GM18505 (cell line): Measurements from ENCODE around the gene KLHL21.
"Not testable (repeated sequence)": the region's sequence is repeated elsewhere in the genome, so short reads cannot be mapped to it uniquely, and the experiment has no call there.

ENCODE experiments used
- ATAC-seq: cut with Tn5 transposase; IDR thresholded peaks from one replicate; pipeline ENCODE4 v1.9.1; 2021; ENCODE audit not compliant: unreplicated experiment
- POLR2A ChIP-seq: IDR thresholded peaks from 4 replicates; pipeline ENCODE4 v1.6.1; 2011; ENCODE audit warnings: borderline replicate concordance; ENCODE audit not compliant: insufficient read depth, insufficient read length; ENCODE audit errors: extremely low read depth

The KLHL21 gene

DNA sequence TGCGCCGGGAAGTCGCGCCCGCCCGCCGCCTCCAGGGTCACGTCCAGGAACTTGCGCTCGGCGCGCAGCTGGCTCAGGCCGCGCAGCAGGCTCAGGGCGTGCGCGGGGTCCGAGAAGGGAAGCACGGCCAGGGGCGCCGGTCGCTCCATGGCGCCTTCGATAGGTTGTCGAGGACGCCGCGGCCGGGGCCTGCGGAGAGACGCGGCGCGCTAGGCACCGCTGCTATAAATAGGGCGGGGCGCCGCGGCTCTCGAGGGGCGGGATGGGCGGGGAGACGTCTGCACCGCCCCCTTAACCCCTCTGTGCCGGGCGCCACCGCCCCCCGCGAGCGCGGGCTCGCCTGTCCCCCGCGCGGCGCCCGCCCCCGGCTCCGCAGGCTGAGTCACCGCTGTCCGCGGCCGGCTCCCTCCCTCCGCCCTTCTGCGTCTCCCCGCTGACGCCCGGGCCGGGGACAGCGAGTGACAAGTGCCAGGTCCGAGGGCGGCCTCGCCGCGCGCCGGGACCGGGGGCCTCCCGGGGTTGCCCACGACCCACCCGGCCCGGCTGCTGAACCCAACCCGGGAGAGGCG, at the start of gene KLHL21:
Gene KLHL21, minus strand, starts transcription at position 201 of the 569 bp plus-strand sequence. Its CDS starts 52 bp downstream, at position 149.
- peak; percentile 60 for ATAC-seq
- peak; percentile 93 for TF ChIP-seq POLR2A

- ATAC-seq = no peak
These were observed 49.2 kb upstream of the KLHL21 start for GRCh38 chr1:6651909-6652308.

DNA sequence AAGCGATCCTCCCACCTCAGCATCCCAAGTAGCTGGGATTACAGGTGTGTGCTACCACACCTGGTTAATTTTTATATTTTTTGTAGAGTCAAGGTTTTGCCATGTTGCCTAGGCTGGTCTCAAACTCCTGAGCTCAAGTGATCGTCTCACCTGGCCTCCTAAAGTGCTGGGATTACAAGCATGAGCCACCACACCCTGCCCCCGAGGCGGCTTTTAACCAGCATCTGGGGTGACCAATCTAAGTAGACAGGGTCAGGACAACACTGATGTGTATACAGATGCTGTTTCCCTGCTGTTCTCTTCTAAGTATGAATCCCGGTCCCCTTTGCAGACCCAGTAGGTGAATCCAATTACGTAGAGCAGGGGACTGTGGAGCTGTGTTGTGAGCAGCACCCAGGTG, 45.9 kb upstream of the KLHL21 start:
- TF ChIP-seq POLR2A = no peak
- ATAC-seq = no peak

More at GRCh38 chr1:6651909-6652308, 49.2 kb upstream of the KLHL21 start:
- TF ChIP-seq POLR2A = no peak

- no peak for TF ChIP-seq POLR2A
- ATAC-seq = no peak
These were observed 44.0 kb upstream of the KLHL21 start for GRCh38 chr1:6646499-6647148.

DNA sequence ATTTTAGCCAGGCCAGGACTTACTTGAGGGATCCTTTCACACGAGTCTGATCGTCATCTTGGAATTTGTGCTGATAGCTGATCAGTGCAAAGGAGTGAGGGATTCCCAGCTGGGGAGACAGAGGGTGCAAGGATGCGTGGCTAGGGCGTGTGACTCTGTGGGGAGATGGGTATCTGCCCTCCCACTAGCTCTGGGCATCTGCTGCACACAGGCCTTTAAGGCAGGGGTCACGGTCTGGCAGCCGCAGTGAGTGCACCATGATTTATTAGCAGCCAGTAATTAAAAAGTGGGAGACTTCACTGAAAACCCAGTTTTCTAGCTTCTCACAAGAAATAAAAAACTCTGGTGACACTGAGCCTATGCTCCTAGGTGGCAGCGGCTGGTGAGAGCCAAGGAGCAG, 42.3 kb upstream of the KLHL21 start:
- TF ChIP-seq POLR2A = no peak
- ATAC-seq = no peak

GRCh38 chr1:6640867-6641266, 38.2 kb upstream of the KLHL21 start:
- not testable (repeated sequence) for ATAC-seq

DNA sequence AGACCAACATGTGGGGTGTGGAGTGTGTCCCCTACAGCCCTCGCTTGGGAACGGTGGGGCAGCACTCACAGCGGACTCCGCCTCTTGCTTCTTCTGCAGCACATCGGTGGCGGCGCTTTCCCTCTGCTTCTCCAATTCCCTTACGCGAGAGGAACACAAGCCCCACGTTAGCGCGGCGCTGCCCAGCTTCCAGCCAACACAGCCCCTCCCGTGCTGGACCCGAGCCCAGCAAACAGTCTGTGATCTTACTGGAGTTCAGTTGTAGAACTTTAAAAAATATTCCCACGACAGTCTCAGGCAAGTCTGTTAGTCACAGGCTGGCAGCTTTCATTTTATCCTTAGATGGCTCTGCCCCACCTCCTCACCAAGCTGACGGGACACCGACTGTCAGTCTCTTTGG, 35.6 kb upstream of the KLHL21 start:
- no peak for TF ChIP-seq POLR2A
- no peak for ATAC-seq

DNA sequence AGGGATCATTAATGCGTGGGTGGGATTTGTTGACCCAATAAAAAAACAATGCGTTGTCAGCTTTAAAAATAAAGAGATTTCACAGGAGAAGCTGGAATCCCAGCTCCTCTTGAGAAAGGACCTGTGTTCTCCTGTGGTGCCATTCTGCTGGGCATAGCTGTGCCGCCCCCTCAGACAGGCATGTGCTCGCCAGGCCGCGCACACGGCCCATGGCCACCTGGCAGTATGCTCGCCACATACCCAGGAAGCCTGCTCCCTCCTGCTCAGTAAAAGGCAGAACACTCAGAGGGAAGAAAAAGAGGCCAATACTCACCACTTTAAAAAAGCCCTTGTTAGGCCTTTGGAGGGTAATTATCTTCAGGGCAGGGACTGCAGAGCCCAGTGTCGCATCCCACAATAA, 35.1 kb upstream of the KLHL21 start:
- ATAC-seq = no peak
- TF ChIP-seq POLR2A = no peak

DNA sequence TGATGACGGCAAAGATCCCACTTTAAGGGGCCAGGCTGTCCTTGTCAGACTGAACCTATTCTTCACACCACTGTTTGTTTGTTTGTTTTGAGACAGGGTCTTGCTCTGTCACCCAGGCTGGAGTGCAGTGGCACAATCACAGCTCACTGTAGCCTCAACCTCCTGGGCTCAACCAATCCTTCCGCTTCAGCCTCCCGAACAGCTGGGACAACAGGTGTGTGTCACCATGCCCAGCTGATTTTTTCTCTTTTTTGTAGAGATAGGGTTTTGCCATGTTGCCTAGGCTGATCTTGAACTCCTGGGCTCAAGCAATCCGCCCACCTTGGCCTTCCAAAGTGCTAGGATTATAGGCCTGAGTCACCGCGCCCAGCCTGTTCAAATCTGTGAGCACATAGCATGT, 34.1 kb upstream of the KLHL21 start:
- not testable (repeated sequence) for ATAC-seq

DNA sequence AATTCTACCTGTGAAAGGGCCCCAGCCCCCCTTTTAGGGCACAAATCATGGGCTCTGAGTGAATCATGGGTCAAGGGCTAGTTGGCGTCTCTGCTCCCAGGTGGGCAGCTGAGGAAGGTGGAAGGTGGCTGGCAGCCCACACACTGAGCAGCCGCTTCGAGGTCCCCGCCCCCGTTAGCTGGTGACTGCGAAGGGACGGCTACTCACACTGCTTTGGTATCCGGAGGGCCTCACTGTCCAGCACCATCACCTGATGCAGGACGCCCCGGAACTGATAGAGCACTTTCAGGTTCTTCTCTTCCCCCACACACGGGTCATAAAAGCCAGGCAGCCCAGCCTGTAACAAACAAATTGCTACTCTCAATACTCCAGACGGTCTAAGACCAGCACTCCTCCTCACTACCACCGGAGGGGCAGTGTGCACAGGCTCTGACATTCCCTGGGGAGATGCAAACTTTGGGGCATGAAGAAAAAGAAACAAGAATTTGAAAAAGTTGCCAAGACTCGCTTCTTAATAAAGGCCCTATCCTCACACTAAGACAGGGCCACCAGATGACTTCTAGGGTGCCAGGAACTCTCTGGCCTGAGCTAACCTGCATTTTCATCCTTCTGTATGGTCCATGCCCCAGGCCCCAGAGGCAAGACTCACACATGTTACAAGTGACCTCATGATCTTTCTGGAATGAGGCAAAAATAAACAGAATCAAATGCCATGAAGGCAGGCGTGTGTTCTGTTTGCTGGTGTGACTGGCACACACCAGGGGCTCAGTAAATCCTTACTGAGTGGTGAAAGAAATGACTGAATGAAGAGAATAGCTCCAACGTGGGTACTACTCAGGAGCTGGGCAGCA, 33.5 kb upstream of the KLHL21 start:
- ATAC-seq = no peak

DNA sequence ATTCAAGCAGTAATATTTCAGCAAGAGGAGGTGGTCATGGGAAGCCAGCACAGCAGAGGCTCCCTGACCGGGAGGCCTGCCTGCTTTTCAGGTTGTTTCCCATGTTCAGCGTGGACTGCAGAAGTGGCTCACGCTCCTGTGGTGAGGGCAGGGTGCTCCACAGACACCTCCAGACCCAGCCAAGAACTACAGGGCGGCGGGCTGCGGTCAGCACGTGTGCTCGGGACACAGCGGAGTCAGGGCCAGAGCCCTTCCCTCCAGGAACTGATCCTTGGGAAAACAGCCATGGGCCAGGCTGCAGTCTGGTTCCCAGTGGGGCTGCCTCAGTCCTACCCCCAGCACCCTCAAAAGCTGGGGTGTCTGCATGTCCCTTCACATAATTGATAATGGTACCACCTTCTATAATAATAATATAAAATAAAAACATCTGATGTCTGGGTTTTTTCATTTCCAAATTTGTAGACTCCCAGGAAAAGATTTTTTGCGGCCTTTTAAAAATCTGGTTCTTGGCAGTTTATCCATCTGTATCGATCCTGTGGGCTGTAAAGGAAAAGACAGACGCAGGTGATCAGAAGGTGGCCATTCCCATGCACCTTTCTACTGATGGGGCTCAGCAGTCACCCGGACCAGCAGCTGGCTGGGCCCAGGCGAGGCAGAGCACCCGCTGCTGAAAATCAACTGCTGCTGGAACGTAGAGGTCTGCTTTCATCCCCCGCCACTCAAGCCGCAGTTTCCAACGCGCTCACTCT, 32.7 kb upstream of the KLHL21 start:
- no peak for TF ChIP-seq POLR2A
- ATAC-seq = no peak

More for the DNA sequence above, 33.5 kb upstream of the KLHL21 start:
- no peak for TF ChIP-seq POLR2A

GRCh38 chr1:6634371-6635052, 31.8 kb upstream of the KLHL21 start:
- ATAC-seq = no peak
- no peak for TF ChIP-seq POLR2A
